ENCODE data around the gene TBKBP1.

DNA sequence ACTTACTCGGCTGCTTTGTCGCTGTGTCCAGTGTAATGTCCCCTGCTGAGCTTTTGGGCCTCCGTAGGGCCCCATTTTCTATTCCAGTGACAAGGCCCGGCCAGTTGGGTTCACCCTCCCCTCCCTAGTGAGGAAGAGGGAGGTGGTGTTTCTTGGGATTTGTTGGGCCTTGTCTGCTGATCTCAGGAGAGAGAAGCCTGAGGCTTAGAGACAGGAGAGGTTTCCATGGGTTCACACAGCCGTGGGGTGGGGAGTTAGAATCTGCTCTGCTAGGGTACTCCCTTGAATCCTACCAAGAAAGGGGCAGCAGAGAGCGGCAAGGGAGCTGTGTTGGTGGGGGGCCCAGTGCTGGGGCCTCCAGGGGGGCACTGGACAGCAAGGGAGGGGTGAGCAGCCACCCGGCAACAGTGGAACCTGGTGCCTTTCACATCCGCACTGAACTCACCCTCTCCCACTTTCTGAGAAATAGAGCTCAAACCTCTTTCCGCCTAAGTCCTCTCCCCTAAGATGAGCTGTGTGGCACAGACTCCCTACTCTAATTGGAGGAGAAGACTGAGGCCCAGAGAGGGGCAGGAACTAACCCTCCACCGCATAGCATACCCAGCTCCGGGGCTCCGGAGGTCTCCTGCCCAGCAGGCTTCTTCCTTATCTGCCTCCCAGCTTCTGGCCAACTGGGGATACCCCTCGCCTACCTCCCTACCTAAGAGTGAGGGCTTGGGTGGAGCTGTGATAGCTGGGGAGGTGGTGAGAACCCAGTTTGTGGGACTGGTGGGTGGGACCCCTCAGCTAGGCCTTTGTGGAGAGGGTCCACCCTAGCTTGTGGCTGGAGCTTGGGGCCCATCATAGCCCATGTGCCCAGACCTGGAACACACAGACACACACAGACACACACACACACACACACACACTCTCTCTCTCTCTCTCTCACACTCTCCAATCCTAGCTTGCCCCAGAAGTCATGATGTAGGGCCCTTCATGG lies 6.8 kb downstream of the TBKBP1 start:
- TF ChIP-seq, protein P1, sequence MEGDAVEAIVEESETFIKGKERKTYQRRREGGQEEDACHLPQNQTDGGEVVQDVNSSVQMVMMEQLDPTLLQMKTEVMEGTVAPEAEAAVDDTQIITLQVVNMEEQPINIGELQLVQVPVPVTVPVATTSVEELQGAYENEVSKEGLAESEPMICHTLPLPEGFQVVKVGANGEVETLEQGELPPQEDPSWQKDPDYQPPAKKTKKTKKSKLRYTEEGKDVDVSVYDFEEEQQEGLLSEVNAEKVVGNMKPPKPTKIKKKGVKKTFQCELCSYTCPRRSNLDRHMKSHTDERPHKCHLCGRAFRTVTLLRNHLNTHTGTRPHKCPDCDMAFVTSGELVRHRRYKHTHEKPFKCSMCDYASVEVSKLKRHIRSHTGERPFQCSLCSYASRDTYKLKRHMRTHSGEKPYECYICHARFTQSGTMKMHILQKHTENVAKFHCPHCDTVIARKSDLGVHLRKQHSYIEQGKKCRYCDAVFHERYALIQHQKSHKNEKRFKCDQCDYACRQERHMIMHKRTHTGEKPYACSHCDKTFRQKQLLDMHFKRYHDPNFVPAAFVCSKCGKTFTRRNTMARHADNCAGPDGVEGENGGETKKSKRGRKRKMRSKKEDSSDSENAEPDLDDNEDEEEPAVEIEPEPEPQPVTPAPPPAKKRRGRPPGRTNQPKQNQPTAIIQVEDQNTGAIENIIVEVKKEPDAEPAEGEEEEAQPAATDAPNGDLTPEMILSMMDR (IDR thresholded peaks at IDR 0.05) = no peak
- TF ChIP-seq POLR2A (IDR thresholded peaks at IDR 0.05) = no peak

All from body of pancreas (tissue), 4 donors.